HK-2 (cell line): ENCODE results near the gene MAP3K5.
"Not testable (repeated sequence)": the region's sequence is repeated elsewhere in the genome, so short reads cannot be mapped to it uniquely, and the experiment has no call there.

Experiments
- DNase-seq: peaks from one replicate; pipeline ENCODE4 v3.0.0-alpha.2; 2018; ENCODE audit not compliant: unreplicated experiment

MAP3K5 gene

GRCh38 chr6:136725124-136725523 is 67.2 kb downstream of the MAP3K5 start:
- DNase-seq: no peak

GRCh38 chr6:136723780-136724179 is 68.5 kb downstream of the MAP3K5 start:
- DNase-seq: no peak

- DNase-seq: no peak
These were observed 70.8 kb downstream of the MAP3K5 start for GRCh38 chr6:136721467-136721866.

GRCh38 chr6:136720045-136720770 is 72.1 kb downstream of the MAP3K5 start:
- no peak for DNase-seq

GRCh38 chr6:136719280-136720044 is 72.8 kb downstream of the MAP3K5 start:
- DNase-seq: no peak

- no peak for DNase-seq
These were observed 73.8 kb downstream of the MAP3K5 start for GRCh38 chr6:136718476-136718875.

- no peak for DNase-seq
These were observed 74.6 kb downstream of the MAP3K5 start for GRCh38 chr6:136717716-136717990.

GRCh38 chr6:136716917-136717715 is 75.2 kb downstream of the MAP3K5 start:
- DNase-seq: no peak

- DNase-seq: not testable (repeated sequence)
These were observed 79.6 kb downstream of the MAP3K5 start for GRCh38 chr6:136712642-136713041.

GRCh38 chr6:136711644-136712043 is 80.6 kb downstream of the MAP3K5 start:
- DNase-seq: no peak

GRCh38 chr6:136710877-136711552 is 81.3 kb downstream of the MAP3K5 start:
- no peak for DNase-seq

- DNase-seq: no peak
These were observed 82.8 kb downstream of the MAP3K5 start for GRCh38 chr6:136709429-136709828.

- no peak for DNase-seq
These were observed 85.8 kb downstream of the MAP3K5 start for GRCh38 chr6:136706430-136706829.

- no peak for DNase-seq
These were observed 88.9 kb downstream of the MAP3K5 start for GRCh38 chr6:136703331-136703865.

- no peak for DNase-seq
These were observed 91.2 kb downstream of the MAP3K5 start for GRCh38 chr6:136701045-136701444.

GRCh38 chr6:136699358-136699757 is 92.9 kb downstream of the MAP3K5 start:
- DNase-seq: no peak

GRCh38 chr6:136696783-136697364 is 95.4 kb downstream of the MAP3K5 start:
- DNase-seq: no peak

GRCh38 chr6:136696238-136696637 is 96.0 kb downstream of the MAP3K5 start:
- no peak for DNase-seq

GRCh38 chr6:136695412-136695811 is 96.9 kb downstream of the MAP3K5 start:
- no peak for DNase-seq

GRCh38 chr6:136693090-136693489 is 99.2 kb downstream of the MAP3K5 start:
- no peak for DNase-seq

- DNase-seq: not testable (repeated sequence)
These were observed 104.4 kb downstream of the MAP3K5 start for GRCh38 chr6:136687894-136688293.
